K562 (cell line): ENCODE measurements around the gene EIF4E1B.

ENCODE experiments used
- BRCA1 ChIP-seq, 2 experiments: fragments of 450-650 bp in 1 of 2; sonication (generic) in 1 of 2; formaldehyde crosslinking in 1 of 2; IDR thresholded peaks; 2 replicates each; pipeline versions ENCODE4 v1.5.0 to v1.6.1; 2017 to 2020; ENCODE audit warnings: mild to moderate bottlenecking in 1 of 2, missing genetic modification reagents in 1 of 2
- CCAR2 ChIP-seq: fragments of 200-400 bp; formaldehyde crosslinking; IDR thresholded peaks from 2 replicates; pipeline ENCODE4 v1.6.1; 2017; ENCODE audit warnings: mild to moderate bottlenecking, low read depth, low read length
- CEBPB ChIP-seq: fragments of 450-650 bp; IDR thresholded peaks from 2 replicates; pipeline ENCODE4 v1.6.1; 2016; ENCODE audit warnings: missing genetic modification characterization, missing compliant biosample characterization
- DPF2 ChIP-seq: fragments of 450-650 bp; IDR thresholded peaks from 2 replicates; pipeline ENCODE4 v1.6.1; 2016
- FOXM1 ChIP-seq, 2 experiments: fragments of 450-650 bp in 1 of 2; sonication (generic) in 1 of 2; formaldehyde crosslinking in 1 of 2; IDR thresholded peaks; 2 replicates each; pipeline versions ENCODE4 v1.6.1 to v1.9.0; 2017 to 2022; ENCODE audit warnings: low read depth in 2 of 2, mild to moderate bottlenecking in 2 of 2, missing genetic modification reagents in 1 of 2, moderate library complexity in 1 of 2
- MAFF ChIP-seq: IDR thresholded peaks from 2 replicates; pipeline ENCODE4 v1.6.1; 2012; ENCODE audit warnings: low read length, improper control_type of control experiment
- MAFK ChIP-seq: IDR thresholded peaks from 2 replicates; pipeline ENCODE4 v1.6.1; 2011; ENCODE audit warnings: low read length, improper control_type of control experiment
- NRF1 ChIP-seq, 2 experiments: fragments of 450-650 bp; IDR thresholded peaks in 1 of 2; conservative IDR thresholded peaks in 1 of 2; 2 replicates each; pipeline ENCODE4 v1.6.1; 2014; ENCODE audit warnings: mild to moderate bottlenecking in 2 of 2
- PRPF4 ChIP-seq: fragments of 200-400 bp; formaldehyde crosslinking; IDR thresholded peaks from one replicate; pipeline ENCODE4 v1.6.1; 2017; ENCODE audit warnings: low read length, low read depth, mild to moderate bottlenecking; ENCODE audit not compliant: insufficient read depth, poor library complexity, severe bottlenecking
- SMARCB1 ChIP-seq: IDR thresholded peaks from 2 replicates; pipeline ENCODE4 v1.6.1; 2011; ENCODE audit warnings: improper control_type of control experiment, low read depth; ENCODE audit not compliant: insufficient read length
- TF ChIP-seq, protein P1 (sequence below), 3 experiments: IDR thresholded peaks in 2 of 3; conservative IDR thresholded peaks in 1 of 3; 2 replicates each; pipeline ENCODE4 v1.5.1; 2011 to 2012; ENCODE audit warnings: low read length in 3 of 3, mild to moderate bottlenecking in 3 of 3, control low read depth in 2 of 3, improper control_type of control experiment in 1 of 3, inconsistent platforms in 1 of 3, low read depth in 1 of 3, mixed read lengths in 1 of 3, moderate library complexity in 1 of 3; ENCODE audit not compliant: insufficient read depth in 2 of 3
- TF ChIP-seq, protein P2 (sequence below): sonication (generic); formaldehyde crosslinking; IDR thresholded peaks from 2 replicates; pipeline ENCODE4 v1.8.1; 2023; ENCODE audit warnings: mild to moderate bottlenecking, missing genetic modification reagents
- TF ChIP-seq, protein P3 (sequence below): sonication (generic); formaldehyde crosslinking; IDR thresholded peaks from 2 replicates; pipeline ENCODE4 v1.9.0; 2022; ENCODE audit warnings: mild to moderate bottlenecking, missing genetic modification reagents
- TF ChIP-seq, protein P4 (sequence below): fragments of 250-450 bp; sonication (Bioruptor Pico); IDR thresholded peaks from 2 replicates; pipeline ENCODE4 v1.8.0; 2022; ENCODE audit warnings: inconsistent platforms

DNA sequence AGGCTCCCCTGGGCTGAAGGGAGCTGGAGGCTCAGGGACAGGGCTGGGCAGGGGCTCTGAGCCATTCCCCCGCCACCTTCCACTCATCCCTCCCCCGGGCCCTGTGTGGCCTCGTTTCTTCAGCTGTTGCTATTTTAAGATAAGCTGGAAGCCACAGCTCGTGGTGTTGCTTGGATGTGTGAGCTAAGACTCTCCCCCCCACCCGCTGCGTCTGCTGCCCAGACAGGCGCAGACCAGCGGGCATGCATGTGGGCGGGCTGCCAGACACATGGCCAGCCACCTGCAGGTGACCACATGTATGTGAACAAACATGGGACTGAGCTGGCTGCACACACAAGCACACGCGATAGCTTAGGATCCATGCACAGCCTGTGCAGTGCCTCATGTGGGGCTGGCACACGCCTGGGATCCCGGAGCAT lies 8.8 kb upstream of the EIF4E1B start:
- TF ChIP-seq, protein P1, sequence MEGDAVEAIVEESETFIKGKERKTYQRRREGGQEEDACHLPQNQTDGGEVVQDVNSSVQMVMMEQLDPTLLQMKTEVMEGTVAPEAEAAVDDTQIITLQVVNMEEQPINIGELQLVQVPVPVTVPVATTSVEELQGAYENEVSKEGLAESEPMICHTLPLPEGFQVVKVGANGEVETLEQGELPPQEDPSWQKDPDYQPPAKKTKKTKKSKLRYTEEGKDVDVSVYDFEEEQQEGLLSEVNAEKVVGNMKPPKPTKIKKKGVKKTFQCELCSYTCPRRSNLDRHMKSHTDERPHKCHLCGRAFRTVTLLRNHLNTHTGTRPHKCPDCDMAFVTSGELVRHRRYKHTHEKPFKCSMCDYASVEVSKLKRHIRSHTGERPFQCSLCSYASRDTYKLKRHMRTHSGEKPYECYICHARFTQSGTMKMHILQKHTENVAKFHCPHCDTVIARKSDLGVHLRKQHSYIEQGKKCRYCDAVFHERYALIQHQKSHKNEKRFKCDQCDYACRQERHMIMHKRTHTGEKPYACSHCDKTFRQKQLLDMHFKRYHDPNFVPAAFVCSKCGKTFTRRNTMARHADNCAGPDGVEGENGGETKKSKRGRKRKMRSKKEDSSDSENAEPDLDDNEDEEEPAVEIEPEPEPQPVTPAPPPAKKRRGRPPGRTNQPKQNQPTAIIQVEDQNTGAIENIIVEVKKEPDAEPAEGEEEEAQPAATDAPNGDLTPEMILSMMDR (IDR thresholded peaks at IDR 0.05 in 2 of 3, conservative IDR thresholded peaks at IDR 0.05 in 1 of 3; ENCODE audit: insufficient read depth in 2 of 3, low read depth in 1 of 3, low read length in 3 of 3), result no peak
- TF ChIP-seq FOXM1 (IDR thresholded peaks at IDR 0.05; ENCODE audit: low read depth) (no peak), FOXM1 (CRISPR knock-in tag; IDR thresholded peaks at IDR 0.05; ENCODE audit: low read depth) (no peak), MAFK (no peak), MAFF (no peak), PRPF4 (no peak), DPF2 (no peak), CEBPB (tag) (no peak), CCAR2 (no peak), NRF1 (conservative IDR thresholded peaks at IDR 0.05 in 1 of 2, IDR thresholded peaks at IDR 0.05 in 1 of 2) (no peak), SMARCB1 (no peak), BRCA1 (IDR thresholded peaks at IDR 0.05) (no peak), BRCA1 (CRISPR knock-in tag; IDR thresholded peaks at IDR 0.05) (no peak)
- TF ChIP-seq, protein P2, sequence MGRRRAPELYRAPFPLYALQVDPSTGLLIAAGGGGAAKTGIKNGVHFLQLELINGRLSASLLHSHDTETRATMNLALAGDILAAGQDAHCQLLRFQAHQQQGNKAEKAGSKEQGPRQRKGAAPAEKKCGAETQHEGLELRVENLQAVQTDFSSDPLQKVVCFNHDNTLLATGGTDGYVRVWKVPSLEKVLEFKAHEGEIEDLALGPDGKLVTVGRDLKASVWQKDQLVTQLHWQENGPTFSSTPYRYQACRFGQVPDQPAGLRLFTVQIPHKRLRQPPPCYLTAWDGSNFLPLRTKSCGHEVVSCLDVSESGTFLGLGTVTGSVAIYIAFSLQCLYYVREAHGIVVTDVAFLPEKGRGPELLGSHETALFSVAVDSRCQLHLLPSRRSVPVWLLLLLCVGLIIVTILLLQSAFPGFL (CRISPR knock-in tag), result no peak
- TF ChIP-seq, protein P3, sequence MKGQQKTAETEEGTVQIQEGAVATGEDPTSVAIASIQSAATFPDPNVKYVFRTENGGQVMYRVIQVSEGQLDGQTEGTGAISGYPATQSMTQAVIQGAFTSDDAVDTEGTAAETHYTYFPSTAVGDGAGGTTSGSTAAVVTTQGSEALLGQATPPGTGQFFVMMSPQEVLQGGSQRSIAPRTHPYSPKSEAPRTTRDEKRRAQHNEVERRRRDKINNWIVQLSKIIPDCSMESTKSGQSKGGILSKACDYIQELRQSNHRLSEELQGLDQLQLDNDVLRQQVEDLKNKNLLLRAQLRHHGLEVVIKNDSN (CRISPR knock-in tag), result no peak
- TF ChIP-seq, protein P4, sequence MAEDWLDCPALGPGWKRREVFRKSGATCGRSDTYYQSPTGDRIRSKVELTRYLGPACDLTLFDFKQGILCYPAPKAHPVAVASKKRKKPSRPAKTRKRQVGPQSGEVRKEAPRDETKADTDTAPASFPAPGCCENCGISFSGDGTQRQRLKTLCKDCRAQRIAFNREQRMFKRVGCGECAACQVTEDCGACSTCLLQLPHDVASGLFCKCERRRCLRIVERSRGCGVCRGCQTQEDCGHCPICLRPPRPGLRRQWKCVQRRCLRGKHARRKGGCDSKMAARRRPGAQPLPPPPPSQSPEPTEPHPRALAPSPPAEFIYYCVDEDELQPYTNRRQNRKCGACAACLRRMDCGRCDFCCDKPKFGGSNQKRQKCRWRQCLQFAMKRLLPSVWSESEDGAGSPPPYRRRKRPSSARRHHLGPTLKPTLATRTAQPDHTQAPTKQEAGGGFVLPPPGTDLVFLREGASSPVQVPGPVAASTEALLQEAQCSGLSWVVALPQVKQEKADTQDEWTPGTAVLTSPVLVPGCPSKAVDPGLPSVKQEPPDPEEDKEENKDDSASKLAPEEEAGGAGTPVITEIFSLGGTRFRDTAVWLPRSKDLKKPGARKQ, result no peak
